Epithelial cell of esophagus (primary cell): ENCODE results near the gene MPRIP.

ENCODE experiments used
- DNase-seq: peaks from one replicate; pipeline ENCODE4 v3.0.0; 2010; ENCODE audit warnings: low read depth
- H3K4me3 ChIP-seq: 2 replicates; pipeline ENCODE4 v1.5.1; 2011; ENCODE audit warnings: mild to moderate bottlenecking, low read length, control low read depth
- TF ChIP-seq, protein P1 (sequence below): IDR thresholded peaks from 2 replicates; pipeline ENCODE4 v1.5.1; 2011; ENCODE audit warnings: low read depth, mild to moderate bottlenecking, low read length, control low read depth, inconsistent platforms; ENCODE audit not compliant: insufficient read depth; ENCODE audit errors: missing control alignments

MPRIP gene

DNA sequence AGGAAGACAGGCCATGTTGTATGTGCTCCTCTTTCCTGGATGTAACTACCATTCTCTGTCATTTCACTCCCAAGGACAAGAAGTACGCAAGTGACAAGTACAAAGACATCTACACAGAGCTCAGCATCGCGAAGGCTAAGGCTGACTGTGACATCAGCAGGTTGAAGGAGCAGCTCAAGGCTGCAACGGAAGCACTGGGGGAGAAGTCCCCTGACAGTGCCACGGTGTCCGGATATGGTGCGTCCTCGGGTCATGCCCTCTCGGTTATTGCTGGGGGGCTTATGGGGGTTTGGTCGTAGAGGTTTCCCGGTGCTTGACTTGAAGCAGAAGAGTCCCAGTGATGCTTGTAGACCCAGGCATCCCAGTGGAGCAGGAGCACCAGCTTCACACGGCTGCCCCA is 134.9 kb downstream of the MPRIP start:
- DNase-seq, result no peak
- no peak overlapping the region for H3K4me3 ChIP-seq
- TF ChIP-seq, protein P1, sequence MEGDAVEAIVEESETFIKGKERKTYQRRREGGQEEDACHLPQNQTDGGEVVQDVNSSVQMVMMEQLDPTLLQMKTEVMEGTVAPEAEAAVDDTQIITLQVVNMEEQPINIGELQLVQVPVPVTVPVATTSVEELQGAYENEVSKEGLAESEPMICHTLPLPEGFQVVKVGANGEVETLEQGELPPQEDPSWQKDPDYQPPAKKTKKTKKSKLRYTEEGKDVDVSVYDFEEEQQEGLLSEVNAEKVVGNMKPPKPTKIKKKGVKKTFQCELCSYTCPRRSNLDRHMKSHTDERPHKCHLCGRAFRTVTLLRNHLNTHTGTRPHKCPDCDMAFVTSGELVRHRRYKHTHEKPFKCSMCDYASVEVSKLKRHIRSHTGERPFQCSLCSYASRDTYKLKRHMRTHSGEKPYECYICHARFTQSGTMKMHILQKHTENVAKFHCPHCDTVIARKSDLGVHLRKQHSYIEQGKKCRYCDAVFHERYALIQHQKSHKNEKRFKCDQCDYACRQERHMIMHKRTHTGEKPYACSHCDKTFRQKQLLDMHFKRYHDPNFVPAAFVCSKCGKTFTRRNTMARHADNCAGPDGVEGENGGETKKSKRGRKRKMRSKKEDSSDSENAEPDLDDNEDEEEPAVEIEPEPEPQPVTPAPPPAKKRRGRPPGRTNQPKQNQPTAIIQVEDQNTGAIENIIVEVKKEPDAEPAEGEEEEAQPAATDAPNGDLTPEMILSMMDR, result no peak

DNA sequence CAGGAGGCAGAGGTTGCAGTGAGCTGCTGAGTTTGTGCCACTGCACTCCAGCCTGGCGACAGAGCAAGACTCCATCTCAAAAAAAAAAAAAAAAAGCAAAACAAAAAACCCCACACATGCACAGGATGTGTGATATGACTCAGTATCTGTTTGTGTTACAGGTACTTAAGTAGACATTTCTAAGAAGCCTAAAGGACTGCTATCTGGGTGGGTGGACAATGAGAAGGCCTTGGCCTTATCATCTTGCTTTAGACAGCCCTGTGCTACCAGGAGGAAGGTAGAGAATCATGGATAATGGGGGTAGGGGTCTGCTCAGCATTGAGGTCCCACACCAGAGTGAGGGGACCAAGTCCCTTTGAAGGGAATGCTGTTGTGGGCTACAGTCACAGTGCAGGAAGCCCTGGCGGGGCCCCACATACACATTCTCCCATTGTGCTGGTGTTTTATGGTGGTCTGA is 137.1 kb downstream of the MPRIP start:
- no peak overlapping the region for H3K4me3 ChIP-seq
- DNase-seq, result no peak
- TF ChIP-seq, protein P1, result no peak

GRCh38 chr17:17180141-17180603 is 137.9 kb downstream of the MPRIP start:
- TF ChIP-seq, protein P1, result no peak
- H3K4me3 ChIP-seq, result no peak overlapping the region
- DNase-seq, result no peak

DNA sequence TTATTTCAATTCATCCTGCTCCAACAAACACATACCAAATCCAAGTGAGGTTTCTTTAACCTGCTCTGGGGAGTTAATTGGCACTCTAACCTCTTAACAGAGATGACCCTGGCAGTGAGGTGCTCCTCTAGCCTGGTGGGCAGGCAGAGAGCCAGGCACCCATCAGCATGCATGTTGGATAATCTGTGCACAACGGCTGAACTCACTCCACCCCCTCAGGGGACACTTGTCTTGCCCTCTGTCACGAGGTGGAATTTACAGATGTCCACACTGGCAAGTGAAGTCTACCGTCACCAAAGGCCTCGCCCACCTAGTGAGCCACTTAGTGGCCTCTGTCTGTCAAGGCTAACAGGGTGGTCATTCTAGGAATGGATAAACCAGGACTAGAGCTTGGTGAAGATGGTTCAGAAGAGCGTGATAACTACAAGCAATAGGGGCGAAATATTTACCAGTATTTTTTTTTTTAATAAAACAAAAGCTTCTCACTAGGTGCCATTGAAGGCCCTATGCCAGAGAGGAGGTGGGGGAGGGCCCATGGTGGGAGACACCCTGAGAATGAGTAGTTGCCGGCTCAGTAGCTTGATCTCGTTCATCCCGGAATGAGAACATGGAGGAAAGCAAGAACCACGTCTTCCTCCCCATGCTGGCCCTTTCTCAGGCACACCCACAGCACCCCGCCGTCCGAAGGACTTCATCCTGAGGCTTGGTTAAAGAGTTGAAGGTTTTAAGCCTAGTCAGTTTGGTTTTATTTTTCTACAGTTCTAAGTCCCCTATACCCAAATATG is 138.7 kb downstream of the MPRIP start:
- TF ChIP-seq, protein P1, result no peak
- no peak for DNase-seq
- no peak overlapping the region for H3K4me3 ChIP-seq

DNA sequence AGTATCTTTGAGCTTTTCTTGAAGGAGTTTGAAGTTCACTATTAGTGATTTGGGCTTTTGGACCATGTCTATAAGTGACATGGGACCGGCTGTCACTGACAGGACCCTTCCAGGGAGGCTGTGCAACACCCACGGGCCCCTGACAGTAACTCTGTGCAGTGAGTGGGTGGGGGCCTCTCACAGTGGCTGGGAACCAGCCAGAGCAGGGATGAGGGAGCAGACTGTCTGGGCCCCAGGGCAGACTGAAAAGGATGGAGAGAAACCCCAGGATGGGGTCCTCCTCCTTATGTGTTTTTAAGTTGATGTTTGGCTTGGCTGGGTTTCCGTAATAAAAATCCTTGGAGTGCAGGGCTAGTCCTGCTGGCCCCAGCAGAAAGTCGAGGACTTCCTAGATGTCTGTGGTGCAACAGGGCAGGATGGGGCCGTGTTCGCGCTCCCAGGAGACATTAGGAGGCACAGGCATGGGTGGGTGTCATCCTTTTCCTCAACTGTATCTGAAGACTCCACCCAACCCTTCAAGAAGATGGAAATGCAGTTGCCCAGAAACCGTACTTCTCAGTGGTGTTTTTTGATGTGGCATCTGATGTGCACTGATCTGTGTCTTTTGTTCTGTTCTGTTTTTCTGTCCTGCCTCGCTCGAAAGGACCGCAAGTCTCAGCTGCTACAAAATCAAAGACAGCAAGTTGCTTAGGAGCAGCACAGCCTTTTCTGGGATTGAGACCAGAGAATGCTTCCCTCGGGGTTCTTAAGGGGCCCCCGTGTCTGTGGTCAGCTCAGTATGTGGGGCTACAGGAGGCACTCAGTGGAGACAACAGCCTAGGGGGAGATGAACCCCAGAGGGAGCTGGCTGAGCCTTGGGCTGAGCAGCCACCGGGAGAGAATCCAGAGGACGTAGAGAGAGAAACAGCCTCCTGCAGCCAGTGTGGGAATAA is 139.7 kb downstream of the MPRIP start:
- DNase-seq, result no peak
- H3K4me3 ChIP-seq, result no peak overlapping the region
- TF ChIP-seq, protein P1, result no peak

- TF ChIP-seq, protein P1, result no peak
Measured at GRCh38 chr17:17182598-17183136, 140.4 kb downstream of the MPRIP start.

More at GRCh38 chr17:17182598-17183136, 140.4 kb downstream of the MPRIP start:
- no peak for DNase-seq
- H3K4me3 ChIP-seq, result no peak overlapping the region
